ENCODE measurements around the gene SERHL2.
"Not testable (repeated sequence)": the region's sequence is repeated elsewhere in the genome, so short reads cannot be mapped to it uniquely, and the experiment has no call there.

SERHL2 gene

DNA sequence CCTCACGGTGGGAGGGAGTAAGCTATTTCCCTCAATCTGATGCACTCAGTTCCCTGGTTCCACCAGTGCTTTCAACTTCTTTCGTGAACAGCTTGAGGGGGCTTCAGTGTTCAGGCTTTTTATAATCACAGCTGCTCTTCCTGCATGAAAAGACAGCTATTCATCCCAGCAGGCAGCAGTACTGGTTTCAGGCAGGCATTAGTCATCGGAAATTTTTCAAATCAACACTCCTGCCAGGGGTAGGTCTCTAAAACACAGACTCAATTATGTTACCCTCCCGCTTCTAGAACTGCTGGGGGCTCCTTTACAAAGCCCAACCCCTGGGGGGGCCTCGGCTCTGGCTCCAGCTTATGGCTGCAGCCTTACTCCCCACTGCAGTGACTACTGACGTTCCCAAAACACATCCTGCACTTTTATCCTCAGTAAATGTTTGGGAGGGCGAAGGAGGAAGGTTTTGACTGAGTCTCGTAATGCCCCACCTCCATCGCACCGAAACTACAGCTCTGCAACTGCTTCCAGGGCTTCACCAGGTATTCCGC, 55.1 kb downstream of the SERHL2 start:
- DNase-seq: no peak

DNA sequence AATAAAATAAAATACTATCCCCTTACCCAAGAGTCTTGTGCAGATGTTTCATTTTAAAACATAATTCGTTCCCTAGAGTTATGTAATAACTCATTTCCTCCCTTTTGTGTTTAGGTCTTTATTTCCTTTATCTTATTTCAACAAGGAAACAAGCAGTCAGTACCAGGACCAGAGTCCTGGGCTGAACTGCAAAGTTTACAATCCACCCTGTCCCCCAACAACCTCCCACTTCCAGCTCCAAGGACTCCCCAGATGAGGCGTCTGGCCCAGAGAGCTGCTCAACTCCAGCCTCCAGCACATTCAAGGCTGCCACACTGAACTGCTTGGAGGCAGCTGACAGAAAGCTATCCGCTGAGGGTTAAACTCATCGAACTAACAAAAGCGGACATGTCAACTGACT, 56.4 kb downstream of the SERHL2 start:
- DNase-seq: no peak

DNA sequence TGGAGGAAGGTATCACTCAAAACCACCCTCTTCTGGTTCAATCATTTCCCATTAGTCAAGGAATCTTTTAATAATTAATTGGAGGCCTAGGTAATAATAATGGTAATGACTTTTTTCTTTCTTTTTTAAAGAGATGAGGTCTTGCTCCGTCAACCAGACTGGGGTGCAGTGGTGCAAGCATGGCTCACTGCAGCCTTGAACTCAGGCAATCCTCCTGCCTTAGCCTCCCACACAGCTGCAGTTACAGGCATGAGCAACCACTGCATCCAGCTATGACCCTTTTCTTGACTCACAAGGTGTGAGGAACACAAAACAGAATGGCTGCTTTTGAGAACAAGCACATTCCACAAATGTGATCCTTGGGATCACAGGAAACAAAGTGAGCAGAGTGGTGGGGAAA, 57.3 kb downstream of the SERHL2 start:
- DNase-seq: no peak

DNA sequence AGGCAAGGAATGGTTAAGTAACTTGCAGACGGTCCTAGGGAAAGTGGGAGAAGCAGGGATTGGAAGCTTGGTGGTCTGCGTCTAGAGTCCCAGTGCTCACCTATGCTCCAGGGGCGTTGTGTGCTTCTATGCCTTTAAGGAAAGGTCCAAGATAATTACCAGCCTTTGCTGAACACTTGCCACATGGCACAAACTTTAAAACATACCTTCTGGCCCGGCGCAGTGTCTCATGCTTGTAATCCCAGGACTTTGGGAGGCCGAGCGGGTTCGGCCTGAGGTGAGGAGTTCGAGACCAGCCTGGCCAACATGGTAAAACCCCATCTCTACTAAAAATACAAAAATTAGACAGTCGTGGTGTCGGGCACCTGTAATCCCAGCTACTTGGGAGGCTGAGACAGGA, 58.6 kb downstream of the SERHL2 start:
- DNase-seq: no peak

DNA sequence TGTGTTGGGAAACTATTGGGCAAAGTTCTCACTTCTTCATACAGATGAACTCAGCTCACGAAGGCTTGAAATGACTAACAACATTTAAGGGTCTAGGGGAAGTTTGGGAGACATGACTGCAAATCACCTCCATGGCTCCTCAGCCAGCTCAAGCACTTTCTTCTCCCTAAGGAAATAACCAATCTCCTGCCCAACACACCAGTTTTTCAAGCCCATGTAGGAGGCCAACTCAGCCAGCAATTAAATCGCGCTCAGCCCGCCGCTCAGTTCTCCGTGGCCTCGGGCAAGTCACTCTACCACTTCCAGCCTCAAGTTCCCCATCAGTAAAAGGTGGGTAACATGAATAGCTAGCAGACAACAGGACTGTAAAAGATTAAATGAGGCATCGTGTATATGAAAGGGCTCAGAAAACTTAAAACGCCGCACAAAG, 60.1 kb downstream of the SERHL2 start:
- no peak for DNase-seq

DNA sequence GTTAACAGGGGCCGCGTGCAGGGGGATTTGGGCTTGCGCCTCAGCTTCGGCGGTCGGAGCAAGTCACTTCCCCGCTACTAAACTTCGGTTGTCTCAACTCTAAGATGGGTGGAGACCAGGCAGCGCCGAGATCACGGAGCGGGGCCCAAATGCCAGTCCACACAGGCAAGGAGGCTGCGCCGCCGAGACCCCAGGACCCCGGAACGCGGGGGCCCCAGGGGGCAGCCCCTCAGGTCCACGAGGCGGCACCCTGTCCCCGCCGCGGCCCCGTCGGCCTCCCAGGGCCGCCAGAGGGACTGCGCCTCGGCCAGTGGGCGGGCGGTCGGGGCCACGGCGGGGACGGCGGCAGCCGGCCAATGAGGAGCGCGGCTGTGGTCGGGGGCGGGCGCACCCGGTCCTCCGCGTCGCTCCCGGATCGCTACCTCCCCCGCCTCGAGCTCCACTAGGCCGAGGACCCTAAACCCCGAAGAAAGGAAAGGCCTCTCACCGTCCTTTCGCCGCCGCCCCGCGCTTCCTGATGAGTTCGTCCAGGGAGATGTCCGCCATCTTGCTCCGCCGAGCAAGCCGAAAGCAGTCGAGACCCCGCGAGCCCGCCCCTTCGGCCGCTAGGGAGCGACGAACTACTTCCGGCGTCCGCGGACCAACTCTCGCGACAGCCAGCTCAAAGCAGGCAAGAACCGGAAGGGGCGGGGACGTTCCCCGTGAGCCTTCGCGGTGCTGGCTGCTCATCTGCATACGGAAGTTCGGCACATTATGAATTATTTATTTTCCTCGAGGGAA, 60.7 kb downstream of the SERHL2 start, which contains the start of gene POLDIP3:
POLDIP3 (minus strand) TSS at position 572 of the 780 bp plus-strand sequence; CDS start at position 546, 26 bp downstream.
- DNase-seq: peak; percentile 91

DNA sequence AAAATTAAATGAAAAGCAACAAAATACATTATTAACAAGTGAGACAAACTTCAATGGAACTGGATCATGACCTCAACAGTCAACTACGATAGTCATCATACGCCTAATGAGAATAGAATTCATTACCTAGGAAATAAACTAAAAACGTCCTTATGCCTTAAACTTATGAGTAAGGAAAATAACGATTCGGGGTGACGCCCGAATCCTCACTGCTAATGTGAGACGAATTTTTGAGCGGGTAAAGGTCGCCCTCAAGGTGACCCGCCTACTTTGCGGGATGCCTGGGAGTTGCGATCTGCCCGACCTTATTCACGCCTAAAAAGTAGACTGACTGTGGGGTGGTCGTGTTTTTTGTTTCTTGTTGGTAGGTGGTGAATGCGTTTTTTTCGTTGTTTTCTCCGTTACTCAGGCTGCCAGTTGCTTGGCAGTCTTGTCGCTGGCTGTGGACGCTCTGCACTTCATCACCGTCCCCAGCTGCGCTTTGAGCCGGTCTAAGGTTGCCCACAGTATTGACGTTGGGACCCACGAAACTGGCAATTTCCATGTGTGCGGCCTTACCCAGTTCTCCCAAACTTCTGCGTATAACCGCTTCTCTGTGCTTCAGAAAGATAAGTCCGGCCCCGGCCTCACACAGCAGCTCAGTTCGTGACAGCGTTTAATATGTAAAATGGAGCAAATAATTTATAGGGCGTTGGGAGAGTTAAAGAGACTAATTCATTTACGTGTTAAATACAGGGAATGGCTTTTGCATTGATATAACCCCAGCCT, 61.5 kb downstream of the SERHL2 start:
- peak; percentile 98 for DNase-seq

DNA sequence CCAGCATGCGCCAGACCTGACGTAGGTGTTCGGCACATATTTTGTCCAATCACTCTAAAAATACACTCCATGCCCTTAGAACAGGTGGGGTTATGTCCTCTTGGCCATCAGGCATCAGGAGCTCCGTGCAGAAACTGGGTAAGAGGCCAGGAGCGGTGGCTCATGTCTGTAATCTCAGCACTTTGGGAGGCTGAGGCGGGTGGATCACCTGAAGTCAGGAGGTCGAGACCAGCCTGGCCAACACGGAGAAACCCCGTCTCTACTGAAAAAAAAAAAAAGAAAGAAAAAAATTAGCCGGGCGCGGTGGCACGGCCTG, 62.1 kb downstream of the SERHL2 start:
- not testable (repeated sequence) for DNase-seq

DNA sequence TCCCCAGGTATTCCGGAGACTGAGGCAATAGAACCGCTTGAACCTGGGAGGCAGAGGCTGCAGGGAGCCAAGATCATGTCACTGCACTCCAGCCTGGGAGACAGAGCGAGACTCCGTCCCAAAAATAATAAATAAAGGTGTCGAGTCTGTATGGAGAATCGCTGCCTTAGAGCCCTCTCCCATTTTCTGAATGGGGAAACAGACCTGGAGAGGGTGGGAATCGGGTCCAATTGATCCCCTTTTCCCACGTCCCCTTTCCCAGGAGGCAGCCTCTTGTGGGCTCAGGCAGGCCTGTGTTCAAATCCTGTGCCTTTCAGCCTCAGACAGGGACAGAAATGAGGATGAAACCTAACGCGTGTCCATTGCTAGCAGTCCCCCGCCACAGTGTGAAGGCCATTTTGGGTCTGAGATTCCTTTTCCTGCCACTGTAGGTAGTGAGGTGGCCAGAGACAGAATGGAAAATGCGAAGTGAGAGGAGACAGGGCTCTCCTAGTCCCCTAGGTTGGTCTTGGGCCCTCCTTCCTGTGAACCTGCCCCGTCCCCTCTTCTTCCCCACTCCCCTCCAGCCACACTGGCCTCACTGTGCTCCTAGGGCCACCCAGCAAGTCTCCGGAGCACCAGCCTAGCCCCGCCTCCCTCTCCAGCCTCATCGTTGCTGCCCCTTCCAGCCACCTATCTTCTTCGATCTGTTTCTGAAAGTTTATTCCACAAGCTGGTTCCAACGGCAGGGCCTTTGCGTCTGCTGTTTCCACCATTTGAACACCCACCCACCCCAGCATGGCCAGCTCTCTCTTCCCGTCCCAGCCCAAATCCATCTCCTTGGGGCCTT, 63.6 kb downstream of the SERHL2 start:
- DNase-seq: no peak

DNA sequence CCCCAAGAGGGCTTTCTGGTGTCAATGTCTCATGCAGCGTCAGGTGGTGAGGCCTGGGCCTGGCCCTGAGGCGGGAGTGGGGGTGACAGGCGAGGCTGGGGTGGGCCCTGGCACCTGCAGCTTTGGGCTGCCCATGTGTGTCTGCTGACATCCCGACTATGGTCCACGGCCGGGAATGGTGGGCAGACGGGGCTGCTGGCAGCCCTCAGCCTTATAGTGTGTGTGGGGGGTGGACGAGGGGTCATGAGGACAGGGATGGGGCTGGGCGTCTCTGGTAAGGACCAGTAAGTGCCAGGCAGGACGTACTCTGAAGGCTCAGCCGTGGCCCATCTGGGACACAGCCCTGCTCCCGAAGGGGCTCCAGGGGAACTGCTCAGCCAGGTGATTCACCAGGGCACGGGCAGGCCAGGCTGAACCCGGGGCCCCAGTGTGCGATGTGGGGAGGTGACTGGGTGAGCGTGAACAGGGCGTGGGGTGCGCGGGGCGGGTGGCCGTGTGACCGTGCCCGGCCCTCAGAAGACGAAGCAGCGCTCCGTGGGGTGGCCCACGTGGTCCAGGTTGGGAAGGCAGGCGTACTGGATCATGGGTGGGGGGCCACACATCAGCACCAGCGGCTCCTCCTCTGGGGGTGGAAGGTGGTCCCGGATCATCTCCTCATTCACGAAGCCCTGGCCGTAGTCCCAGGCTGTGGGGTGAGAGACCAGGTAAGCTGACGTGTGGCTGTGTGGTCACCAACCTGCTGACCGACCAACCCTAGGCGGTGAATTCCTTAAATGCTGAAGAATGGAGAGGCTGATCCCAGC, 65.7 kb downstream of the SERHL2 start:
- no peak for DNase-seq

DNA sequence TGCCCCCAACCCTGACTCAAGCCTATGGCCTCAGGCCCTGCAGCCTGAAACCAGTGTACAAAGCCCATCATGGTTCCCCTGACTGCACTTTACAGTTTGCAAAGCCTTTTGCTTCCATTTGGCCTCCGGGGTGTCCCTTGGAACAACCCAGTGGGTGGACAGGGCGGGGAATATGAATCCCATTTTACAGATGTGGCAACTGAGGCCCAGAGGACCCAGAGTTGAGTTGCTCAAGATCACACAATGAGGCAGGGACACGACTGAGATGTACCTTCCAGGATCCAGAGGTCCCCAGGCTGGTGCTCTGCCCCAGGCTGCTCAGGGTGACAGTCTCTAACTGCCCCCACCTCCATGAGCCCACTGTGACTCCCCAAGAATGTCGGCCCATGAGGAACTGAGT, 66.3 kb downstream of the SERHL2 start:
- no peak for DNase-seq

DNA sequence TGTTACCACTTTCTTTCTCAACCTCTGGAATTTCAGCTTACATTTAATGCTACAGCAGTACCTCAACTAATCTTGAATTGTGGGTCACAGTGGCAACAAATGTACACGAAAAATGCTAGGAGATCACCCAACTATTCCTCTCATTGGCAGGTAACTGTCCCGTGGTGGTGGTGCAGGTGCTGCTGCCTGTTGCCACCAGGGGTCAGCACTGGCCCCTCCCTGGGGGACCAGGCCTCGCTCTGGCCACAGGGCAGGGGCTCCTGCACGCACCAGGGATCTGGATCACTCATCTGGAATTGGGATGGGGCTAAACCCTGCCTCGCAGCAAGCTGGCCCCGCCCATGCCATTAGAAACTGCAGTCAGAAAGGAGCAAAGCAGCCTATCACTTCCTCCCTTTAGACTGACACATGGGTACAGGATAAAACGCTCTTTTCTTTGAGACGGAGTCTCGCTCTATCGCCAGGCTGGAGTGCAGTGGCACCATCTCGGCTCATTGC, 67.8 kb downstream of the SERHL2 start:
- DNase-seq: no peak

DNA sequence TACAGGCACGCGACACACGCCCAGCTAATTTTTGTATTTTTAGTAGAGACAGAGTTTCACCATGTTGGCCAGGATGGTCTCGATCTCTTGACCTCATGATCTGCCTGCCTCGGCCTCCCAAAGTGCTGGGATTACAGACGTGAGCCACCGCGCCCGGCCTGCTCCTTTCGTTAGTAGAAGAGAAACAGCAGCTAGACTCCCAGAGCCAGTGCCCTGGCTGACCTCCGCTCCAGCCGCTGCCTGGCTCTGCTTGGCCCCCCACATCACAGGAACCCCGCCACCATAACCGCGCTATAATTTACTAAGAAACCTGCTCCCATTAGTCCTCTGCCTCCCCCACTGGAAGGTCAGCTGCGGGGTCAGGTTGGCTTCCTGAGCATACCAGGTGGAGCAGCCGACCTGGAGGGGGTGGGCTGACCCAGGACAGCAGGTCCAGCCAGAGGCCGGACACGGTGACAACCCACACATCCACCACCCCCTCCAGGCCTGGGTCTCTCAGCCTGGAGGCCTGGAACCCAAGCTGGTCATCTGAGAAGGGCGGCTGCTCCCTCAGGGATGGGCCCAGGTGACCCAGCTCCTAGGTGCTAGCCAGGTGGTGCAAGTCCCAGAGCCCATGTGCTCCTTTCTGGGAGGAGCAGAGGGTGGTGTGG, 68.4 kb downstream of the SERHL2 start:
- DNase-seq: no peak

DNA sequence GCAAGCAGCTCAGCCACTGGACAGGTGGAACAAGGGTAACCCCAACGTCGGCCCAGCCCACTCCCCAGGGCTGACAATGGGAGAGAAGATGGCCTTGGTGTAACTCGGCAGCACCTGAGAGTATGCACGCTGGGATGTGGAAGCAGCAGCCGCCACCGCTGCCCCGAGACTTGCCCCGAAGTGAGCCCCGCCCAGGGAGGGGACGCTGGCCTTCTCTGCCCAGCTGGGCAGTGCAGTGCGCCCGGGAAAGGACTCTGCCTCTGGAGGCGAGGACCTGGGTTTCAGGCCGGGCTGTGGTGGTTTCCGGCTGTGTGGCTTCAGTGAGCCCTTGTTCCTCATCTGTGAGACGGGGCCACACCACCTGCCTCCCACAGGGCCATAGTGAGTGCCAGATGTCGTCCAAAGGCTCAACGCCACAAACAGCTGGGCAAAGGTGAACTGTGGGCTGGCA, 69.6 kb downstream of the SERHL2 start:
- DNase-seq: no peak
